Stimulated activated CD8-positive, alpha-beta memory T cell treated with anti-CD3 and anti-CD28 coated beads, Interleukin-12 subunit alpha, Interleukin-12 subunit beta, amount 100 ng/mL, for 1 hour (primary cell): ENCODE results near the gene TMEM125.

Experiments
- DNase-seq: peaks from one replicate; pipeline ENCODE4 v3.0.0-alpha.2; 2020; ENCODE audit warnings: low read depth

Gene TMEM125

GRCh38 chr1:43312212-43312623, 42.4 kb downstream of the TMEM125 start:
- DNase-seq, result no peak

- no peak for DNase-seq
Observed at GRCh38 chr1:43312663-43313515, 43.1 kb downstream of the TMEM125 start.

- no peak for DNase-seq
Observed at GRCh38 chr1:43313771-43314170, 44.0 kb downstream of the TMEM125 start.

DNA sequence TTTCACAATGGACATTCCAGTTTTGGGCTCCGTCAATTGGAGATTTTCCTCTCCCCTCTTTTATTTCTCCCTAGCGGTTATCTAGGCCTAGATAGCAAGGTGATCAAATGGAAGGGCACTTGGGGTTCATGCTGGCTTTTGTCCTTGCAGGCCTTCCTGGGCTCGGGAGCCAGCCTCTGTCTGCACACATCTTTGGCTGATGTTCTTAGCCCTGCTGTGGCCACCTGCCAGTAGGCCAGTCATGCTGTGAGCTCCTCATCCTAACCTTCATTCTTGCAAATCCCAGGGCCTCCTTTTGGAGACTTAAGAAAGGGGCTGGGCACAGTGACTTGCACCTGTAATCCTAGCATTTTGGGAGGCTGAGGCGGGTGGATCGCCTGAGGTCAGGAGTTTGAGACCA, 44.5 kb downstream of the TMEM125 start:
- DNase-seq, result no peak

GRCh38 chr1:43315481-43315880, 45.7 kb downstream of the TMEM125 start:
- no peak for DNase-seq

DNA sequence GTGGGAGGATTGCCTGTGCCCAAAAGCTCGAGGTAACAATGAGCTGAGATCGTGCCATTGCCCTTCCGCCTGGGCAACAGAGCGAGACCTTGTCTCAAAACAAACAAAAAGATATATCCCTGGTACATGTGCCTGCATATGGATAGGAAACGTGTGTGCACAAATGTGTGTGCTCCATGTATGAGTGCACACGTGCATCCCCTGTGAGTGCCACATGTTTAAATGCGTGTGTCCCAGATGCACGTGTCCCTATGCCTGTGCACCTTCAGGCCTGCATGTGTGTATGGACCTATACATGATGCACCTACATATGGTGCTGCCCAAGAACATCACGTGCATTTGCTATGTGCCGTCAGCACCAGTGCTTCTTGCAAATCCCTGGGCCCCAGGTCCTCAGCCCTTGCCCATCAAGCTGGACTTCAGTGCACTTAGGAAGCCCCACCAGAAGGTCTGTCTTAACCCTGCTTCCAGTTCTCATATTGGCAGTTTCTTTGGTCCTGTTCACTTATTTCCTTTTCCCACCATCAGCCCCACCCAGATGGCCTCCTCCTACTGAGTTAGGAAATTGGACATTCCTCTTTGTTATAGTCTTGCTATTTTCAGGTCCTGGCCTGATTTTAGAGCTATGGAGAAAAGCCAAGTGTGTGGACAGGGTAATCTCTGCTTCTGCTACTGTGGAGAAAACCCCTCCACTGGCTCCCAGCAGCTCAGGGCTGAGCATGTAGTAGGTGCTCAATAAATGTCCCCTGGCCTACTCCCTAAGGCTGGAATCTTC, 46.4 kb downstream of the TMEM125 start:
- no peak for DNase-seq

GRCh38 chr1:43316738-43317520, 47.1 kb downstream of the TMEM125 start:
- DNase-seq, result no peak

DNA sequence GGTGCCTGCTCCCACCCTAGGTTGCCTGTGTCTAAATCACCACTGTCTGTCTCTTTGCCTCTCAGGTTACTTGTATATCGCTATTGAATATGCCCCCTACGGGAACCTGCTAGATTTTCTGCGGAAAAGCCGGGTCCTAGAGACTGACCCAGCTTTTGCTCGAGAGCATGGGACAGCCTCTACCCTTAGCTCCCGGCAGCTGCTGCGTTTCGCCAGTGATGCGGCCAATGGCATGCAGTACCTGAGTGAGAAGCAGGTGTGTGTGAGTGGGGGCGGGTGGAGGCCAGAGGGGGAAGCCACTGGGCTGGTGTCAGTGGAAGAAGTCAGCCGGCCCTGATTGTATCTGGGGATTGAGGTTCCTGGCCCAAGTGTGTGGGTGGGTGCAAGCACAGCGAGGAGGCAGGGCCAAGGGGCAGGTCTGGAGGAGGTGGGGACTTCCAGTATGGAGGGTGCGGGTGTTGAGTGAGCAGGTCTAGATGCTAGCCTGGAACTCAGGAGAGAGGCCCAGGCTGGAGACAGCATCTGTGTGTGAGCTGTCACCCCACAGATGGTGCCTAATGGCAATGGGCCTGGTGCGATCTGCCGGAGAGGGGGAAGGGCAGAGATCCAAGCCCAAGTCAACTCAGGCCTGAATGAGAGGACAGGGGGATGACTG, 48.2 kb downstream of the TMEM125 start:
- no peak for DNase-seq

GRCh38 chr1:43318831-43319230, 49.0 kb downstream of the TMEM125 start:
- DNase-seq, result no peak

DNA sequence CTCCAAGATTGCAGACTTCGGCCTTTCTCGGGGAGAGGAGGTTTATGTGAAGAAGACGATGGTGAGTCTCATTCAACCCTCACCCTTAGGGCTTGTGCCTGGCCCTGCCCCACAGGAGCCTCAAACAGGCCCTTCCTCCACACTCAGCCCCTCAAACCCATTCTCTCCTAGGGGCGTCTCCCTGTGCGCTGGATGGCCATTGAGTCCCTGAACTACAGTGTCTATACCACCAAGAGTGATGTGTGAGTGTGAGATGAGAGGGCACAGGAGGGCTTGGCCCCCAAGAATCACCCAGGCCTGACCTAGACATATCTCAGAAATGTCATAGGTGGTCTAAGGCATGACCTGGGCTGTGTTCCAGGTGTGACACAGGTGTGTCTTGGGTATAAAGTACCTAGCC, 49.5 kb downstream of the TMEM125 start:
- no peak for DNase-seq

DNA sequence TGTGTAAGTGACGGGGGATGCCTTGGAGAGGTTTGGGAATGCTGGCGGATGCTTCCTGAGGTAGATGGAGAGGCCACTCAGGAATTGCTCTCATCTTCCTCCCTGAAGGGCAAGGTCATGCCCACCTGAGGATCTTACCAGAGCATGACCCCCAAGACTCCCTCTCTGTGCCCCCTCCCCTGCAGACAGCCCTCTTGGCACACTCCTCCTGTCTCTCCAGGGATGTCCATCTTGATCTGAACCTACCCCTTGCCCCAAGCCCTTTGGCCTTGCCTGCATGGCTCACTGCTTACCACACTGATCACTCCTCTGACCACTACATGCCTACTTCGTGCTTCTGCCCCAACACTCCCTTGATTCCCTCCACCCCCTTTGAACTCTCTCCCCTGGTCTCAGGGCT, 50.0 kb downstream of the TMEM125 start:
- no peak for DNase-seq

DNA sequence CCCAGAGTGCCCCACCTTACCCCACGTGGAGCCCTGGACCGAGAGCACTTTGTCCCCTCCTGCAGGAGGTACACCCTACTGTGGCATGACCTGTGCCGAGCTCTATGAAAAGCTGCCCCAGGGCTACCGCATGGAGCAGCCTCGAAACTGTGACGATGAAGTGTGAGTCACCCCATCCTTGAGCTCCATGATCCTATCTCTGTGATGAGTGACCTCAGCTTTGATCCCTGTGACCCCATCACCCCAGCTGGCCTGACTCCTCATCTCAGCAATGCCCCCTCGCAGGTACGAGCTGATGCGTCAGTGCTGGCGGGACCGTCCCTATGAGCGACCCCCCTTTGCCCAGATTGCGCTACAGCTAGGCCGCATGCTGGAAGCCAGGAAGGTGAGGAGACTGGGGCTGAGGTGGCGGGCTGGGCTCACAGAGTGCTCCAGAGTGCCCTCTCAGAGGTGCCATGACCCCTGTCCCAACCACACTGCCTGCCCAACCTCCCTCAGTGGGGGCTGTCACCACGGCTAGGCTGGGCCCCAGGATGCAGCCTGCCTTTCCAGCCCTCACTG, 51.6 kb downstream of the TMEM125 start:
- DNase-seq, result no peak

DNA sequence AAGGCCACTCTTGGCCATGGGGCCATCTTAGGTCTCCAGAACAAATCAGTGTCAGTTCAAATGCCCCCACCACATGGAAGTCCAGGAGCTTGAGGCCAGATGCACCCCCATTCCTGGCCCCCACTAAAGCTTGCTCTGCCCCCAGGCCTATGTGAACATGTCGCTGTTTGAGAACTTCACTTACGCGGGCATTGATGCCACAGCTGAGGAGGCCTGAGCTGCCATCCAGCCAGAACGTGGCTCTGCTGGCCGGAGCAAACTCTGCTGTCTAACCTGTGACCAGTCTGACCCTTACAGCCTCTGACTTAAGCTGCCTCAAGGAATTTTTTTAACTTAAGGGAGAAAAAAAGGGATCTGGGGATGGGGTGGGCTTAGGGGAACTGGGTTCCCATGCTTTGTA, 52.7 kb downstream of the TMEM125 start:
- no peak for DNase-seq
